Measurements from ENCODE around the gene ZNF566.

DNA sequence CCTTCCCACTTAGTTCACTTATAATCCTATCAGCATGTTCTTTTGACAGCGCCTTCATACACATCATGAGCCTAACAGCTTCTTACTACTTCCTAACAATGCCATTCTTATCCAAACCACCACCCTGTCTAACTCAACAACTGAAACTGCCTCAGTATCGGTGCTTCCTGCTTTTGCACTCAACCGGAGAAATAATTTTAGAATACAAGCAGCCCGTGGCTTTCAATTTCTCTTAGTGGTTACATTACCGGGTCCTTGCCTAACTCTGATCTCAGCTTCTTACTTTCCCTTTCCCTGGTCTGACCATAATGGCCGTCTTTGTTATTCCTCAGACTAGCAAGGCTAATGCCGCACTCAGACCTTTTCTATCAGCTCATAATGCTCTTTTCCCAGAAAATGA lies 87.9 kb downstream of the ZNF566 start:
- TF ChIP-seq SUZ12 (IDR thresholded peaks at IDR 0.05) (no peak), ARNT (IDR thresholded peaks at IDR 0.05) (no peak), SP1 (IDR thresholded peaks at IDR 0.05) (no peak), FOXM1 (IDR thresholded peaks at IDR 0.05; ENCODE audit: borderline replicate concordance) (no peak), FOXK2 (IDR thresholded peaks at IDR 0.05) (no peak), ELF4 (IDR thresholded peaks at IDR 0.05) (no peak), TARDBP (IDR thresholded peaks at IDR 0.05) (no peak), L3MBTL2 (conservative IDR thresholded peaks at IDR 0.05) (no peak), HDGF (IDR thresholded peaks at IDR 0.05; ENCODE audit: borderline replicate concordance) (no peak), ZNF384 (IDR thresholded peaks at IDR 0.05) (no peak), BHLHE40 (IDR thresholded peaks at IDR 0.05; ENCODE audit: borderline replicate concordance) (no peak), CTBP1 (IDR thresholded peaks at IDR 0.05; ENCODE audit: borderline replicate concordance) (no peak), LEF1 (IDR thresholded peaks at IDR 0.05; ENCODE audit: borderline replicate concordance) (no peak)
- TF ChIP-seq, protein P1, sequence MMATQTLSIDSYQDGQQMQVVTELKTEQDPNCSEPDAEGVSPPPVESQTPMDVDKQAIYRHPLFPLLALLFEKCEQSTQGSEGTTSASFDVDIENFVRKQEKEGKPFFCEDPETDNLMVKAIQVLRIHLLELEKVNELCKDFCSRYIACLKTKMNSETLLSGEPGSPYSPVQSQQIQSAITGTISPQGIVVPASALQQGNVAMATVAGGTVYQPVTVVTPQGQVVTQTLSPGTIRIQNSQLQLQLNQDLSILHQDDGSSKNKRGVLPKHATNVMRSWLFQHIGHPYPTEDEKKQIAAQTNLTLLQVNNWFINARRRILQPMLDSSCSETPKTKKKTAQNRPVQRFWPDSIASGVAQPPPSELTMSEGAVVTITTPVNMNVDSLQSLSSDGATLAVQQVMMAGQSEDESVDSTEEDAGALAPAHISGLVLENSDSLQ (IDR thresholded peaks at IDR 0.05) = no peak

Measured in HEK293T (cell line).